SK-N-SH (cell line): ENCODE results near the gene C11orf97. TPM values are rescaled to one million over a fixed set of nuclear protein-coding genes. Genes with fewer than 3 reads are reported as not detected.

Experiments used
- CTCF ChIA-PET: fragments of 300-600, 350-600 bp; formaldehyde crosslinking; extraction: SDS; loops from one replicate; lab custom pipeline; 2021; lab: Yijun Ruan, JAX
- POLR2A ChIA-PET: fragments of 350-600 bp; sonication (Branson Sonifier 250); formaldehyde crosslinking; extraction: SDS; loops from one replicate; lab custom pipeline; 2020; ENCODE audit warnings: antibody characterized with exemption, inconsistent platforms; lab: Yijun Ruan, JAX
- DNase-seq: peaks from one replicate; pipeline ENCODE4 v3.0.0; 2012
- H2AFZ ChIP-seq: fragments of 200-600 bp; sonication (generic); 2 replicates; pipeline ENCODE4 v1.8.1; 2016; ENCODE audit warnings: antibody characterized with exemption, mild to moderate bottlenecking, low read depth
- H3F3A ChIP-seq: fragments of 200-600 bp; sonication (generic); replicated peaks from 2 replicates; pipeline ENCODE3; 2016; ENCODE audit warnings: antibody characterized with exemption, mild to moderate bottlenecking; ENCODE audit not compliant: insufficient read depth
- H3K27ac ChIP-seq, 2 experiments: fragments of 200-500 bp in 1 of 2; fragments of 200-600 bp in 1 of 2; sonication (Bioruptor generic) in 1 of 2; sonication (generic), shearing (Covaris generic) in 1 of 2; 2 replicates each; pipeline versions ENCODE4 v1.5.1 to v1.6.1; 2014 to 2016; ENCODE audit warnings: low read depth in 2 of 2, inconsistent platforms in 1 of 2, low read length in 1 of 2, mild to moderate bottlenecking in 1 of 2, mixed read lengths in 1 of 2
- H3K27me3 ChIP-seq: fragments of 200-600 bp; sonication (generic), shearing (Covaris generic); 2 replicates; pipeline ENCODE4 v1.6.1; 2016; ENCODE audit warnings: mixed run types; ENCODE audit not compliant: insufficient read depth
- H3K36me3 ChIP-seq, 2 experiments: fragments of 200-500 bp in 1 of 2; fragments of 200-600 bp in 1 of 2; sonication (Bioruptor generic) in 1 of 2; sonication (generic) in 1 of 2; replicated peaks in 1 of 2; 2 replicates each; pipeline versions ENCODE3 to v1.5.1; 2014 to 2016; ENCODE audit warnings: low read length in 1 of 2, mild to moderate bottlenecking in 1 of 2; ENCODE audit not compliant: insufficient read depth in 2 of 2, control insufficient read depth in 1 of 2
- H3K4me1 ChIP-seq, 2 experiments: fragments of 200-500 bp in 1 of 2; fragments of 200-600 bp in 1 of 2; sonication (Bioruptor generic) in 1 of 2; sonication (generic), shearing (Covaris generic) in 1 of 2; 2 replicates each; pipeline versions ENCODE4 v1.5.1 to v1.6.1; 2014 to 2016; ENCODE audit warnings: low read depth in 1 of 2, low read length in 1 of 2, mixed run types in 1 of 2; ENCODE audit not compliant: insufficient read depth in 2 of 2, control insufficient read depth in 1 of 2
- H3K4me2 ChIP-seq: fragments of 200-600 bp; sonication (generic), shearing (Covaris generic); 2 replicates; pipeline ENCODE4 v1.6.1; 2017; ENCODE audit warnings: mixed run types
- H3K4me3 ChIP-seq, 2 experiments: fragments of 200-500 bp in 1 of 2; fragments of 200-600 bp in 1 of 2; sonication (Bioruptor generic) in 1 of 2; sonication (generic), shearing (Covaris generic) in 1 of 2; 2 replicates each; pipeline versions ENCODE4 v1.5.1 to v1.8.1; 2014 to 2016; ENCODE audit warnings: low read depth in 2 of 2, inconsistent platforms in 1 of 2, low read length in 1 of 2, mild to moderate bottlenecking in 1 of 2, mixed read lengths in 1 of 2, moderate library complexity in 1 of 2
- H3K79me2 ChIP-seq: fragments of 200-600 bp; sonication (generic); 2 replicates; pipeline ENCODE4 v1.8.1; 2017; ENCODE audit warnings: mild to moderate bottlenecking; ENCODE audit not compliant: insufficient read depth
- H3K9ac ChIP-seq: fragments of 200-600 bp; sonication (generic); 2 replicates; pipeline ENCODE4 v1.6.1; 2017; ENCODE audit warnings: mixed run types
- H3K9me2 ChIP-seq: fragments of 200-600 bp; sonication (generic); 2 replicates; pipeline ENCODE4 v1.6.1; 2017; ENCODE audit warnings: mixed run types
- H3K9me3 ChIP-seq: fragments of 200-600 bp; sonication (generic); 2 replicates; pipeline ENCODE4 v1.6.1; 2017; ENCODE audit warnings: mixed run types, mild to moderate bottlenecking, moderate library complexity
- H4K20me1 ChIP-seq: fragments of 200-600 bp; sonication (generic); 2 replicates; pipeline ENCODE4 v1.6.1; 2017; ENCODE audit warnings: mild to moderate bottlenecking, mixed run types; ENCODE audit not compliant: insufficient read depth
- ELF1 ChIP-seq: IDR thresholded peaks from 2 replicates; pipeline ENCODE4 v1.4.0; 2012
- EP300 ChIP-seq, 2 experiments: IDR thresholded peaks; 2 replicates each; pipeline versions ENCODE4 v1.4.0 to v1.6.1; 2012; ENCODE audit warnings: borderline replicate concordance in 1 of 2, low read depth in 1 of 2, low read length in 1 of 2
- FOXM1 ChIP-seq: IDR thresholded peaks from 2 replicates; pipeline ENCODE4 v1.4.0; 2012; ENCODE audit warnings: low read depth, mild to moderate bottlenecking
- NRF1 ChIP-seq: IDR thresholded peaks from 2 replicates; pipeline ENCODE4 v1.6.1; 2012; ENCODE audit warnings: low read depth, mild to moderate bottlenecking, low read length
- RFX5 ChIP-seq: IDR thresholded peaks from 2 replicates; pipeline ENCODE4 v1.6.1; 2012; ENCODE audit warnings: mild to moderate bottlenecking, improper control_type of control experiment, low read length
- RXRA ChIP-seq: IDR thresholded peaks from 2 replicates; pipeline ENCODE4 v1.4.0; 2012; ENCODE audit warnings: low read depth, mild to moderate bottlenecking, borderline replicate concordance
- SMC3 ChIP-seq: IDR thresholded peaks from 2 replicates; pipeline ENCODE4 v1.6.1; 2012; ENCODE audit warnings: low read depth, low read length, improper control_type of control experiment
- TEAD4 ChIP-seq: IDR thresholded peaks from 2 replicates; pipeline ENCODE4 v1.4.0; 2012; ENCODE audit warnings: mild to moderate bottlenecking, borderline replicate concordance; ENCODE audit not compliant: insufficient read depth
- WGBS: methylation state at CpG from one replicate; pipeline ENCODE4 v1.1.6; 2017; ENCODE audit warnings: low lambda C conversion rate; 5-methylcytosine and 5-hydroxymethylcytosine counted together
- polyA plus RNA-seq, 3 experiments: library from polyadenylated mRNA; depleted of rRNA; stranded (reverse); fragments of >200 nt; gene quantifications; 2 replicates each; pipeline ENCODE4 v1.2.3, GENCODE V29; 2012
- TF ChIP-seq, protein P1 (sequence below): IDR thresholded peaks from 2 replicates; pipeline ENCODE4 v1.6.1; 2012; ENCODE audit warnings: mild to moderate bottlenecking, low read depth, low read length, moderate library complexity
- TF ChIP-seq, protein P2 (sequence below): IDR thresholded peaks from 2 replicates; pipeline ENCODE4 v1.4.0; 2012; ENCODE audit warnings: low read depth, borderline replicate concordance
- TF ChIP-seq, protein P3 (sequence below): IDR thresholded peaks from 2 replicates; pipeline ENCODE4 v1.4.0; 2012; ENCODE audit warnings: low read depth, borderline replicate concordance
- TF ChIP-seq, protein P4 (sequence below): fragments of 150-350 bp; IDR thresholded peaks from 2 replicates; pipeline ENCODE4 v1.6.1; 2017; ENCODE audit warnings: antibody characterized with exemption, low read length, low read depth, borderline replicate concordance

Gene C11orf97
- polyA plus RNA-seq, 1 of the 3 experiments (the other 2 are of a cell fraction) = not detected

DNA sequence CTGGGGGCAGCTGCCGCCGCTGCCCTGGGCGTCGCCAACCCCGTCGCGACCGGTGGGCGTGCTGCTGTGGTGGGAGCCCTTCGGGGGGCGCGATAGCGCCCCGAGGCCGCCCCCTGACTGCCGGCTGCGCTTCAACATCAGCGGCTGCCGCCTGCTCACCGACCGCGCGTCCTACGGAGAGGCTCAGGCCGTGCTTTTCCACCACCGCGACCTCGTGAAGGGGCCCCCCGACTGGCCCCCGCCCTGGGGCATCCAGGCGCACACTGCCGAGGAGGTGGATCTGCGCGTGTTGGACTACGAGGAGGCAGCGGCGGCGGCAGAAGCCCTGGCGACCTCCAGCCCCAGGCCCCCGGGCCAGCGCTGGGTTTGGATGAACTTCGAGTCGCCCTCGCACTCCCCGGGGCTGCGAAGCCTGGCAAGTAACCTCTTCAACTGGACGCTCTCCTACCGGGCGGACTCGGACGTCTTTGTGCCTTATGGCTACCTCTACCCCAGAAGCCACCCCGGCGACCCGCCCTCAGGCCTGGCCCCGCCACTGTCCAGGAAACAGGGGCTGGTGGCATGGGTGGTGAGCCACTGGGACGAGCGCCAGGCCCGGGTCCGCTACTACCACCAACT is 32.5 kb downstream of the C11orf97 start (continued):
- TF ChIP-seq EP300 (IDR thresholded peaks at IDR 0.05; ENCODE audit: borderline replicate concordance in 1 of 2, low read depth in 1 of 2, low read length in 1 of 2) = no peak

DNA sequence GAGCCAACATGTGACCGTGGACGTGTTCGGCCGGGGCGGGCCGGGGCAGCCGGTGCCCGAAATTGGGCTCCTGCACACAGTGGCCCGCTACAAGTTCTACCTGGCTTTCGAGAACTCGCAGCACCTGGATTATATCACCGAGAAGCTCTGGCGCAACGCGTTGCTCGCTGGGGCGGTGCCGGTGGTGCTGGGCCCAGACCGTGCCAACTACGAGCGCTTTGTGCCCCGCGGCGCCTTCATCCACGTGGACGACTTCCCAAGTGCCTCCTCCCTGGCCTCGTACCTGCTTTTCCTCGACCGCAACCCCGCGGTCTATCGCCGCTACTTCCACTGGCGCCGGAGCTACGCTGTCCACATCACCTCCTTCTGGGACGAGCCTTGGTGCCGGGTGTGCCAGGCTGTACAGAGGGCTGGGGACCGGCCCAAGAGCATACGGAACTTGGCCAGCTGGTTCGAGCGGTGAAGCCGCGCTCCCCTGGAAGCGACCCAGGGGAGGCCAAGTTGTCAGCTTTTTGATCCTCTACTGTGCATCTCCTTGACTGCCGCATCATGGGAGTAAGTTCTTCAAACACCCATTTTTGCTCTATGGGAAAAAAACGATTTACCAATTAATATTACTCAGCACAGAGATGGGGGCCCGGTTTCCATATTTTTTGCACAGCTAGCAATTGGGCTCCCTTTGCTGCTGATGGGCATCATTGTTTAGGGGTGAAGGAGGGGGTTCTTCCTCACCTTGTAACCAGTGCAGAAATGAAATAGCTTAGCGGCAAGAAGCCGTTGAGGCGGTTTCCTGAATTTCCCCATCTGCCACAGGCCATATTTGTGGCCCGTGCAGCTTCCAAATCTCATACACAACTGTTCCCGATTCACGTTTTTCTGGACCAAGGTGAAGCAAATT is 33.3 kb downstream of the C11orf97 start:
- Histone ChIP-seq H3K27ac (no peak overlapping the region), H3K27me3 (no peaks in the 10 kb centered on the region), H3F3A (peaks cover 13% of the 10 kb centered on the region), H3K4me3 (peak overlapping the region in 1 of 2 experiments; percentile 73; a peak in 2 of 4 replicates), H3K36me3 (peaks cover 0 to 17% of the 10 kb centered on the region in 2 experiments), H4K20me1 (0 out of 2 replicates have a peak, but pooled peaks cover 9% of the 10 kb centered on the region), H3K4me2 (peak overlapping the region; percentile 86), H3K4me1 (peaks cover 3 to 26% of the 10 kb centered on the region in 2 experiments; a peak in 2 of 4 replicates), H2AFZ (no peak overlapping the region), H3K9ac (no peak overlapping the region), H3K79me2 (peaks cover 37% of the 10 kb centered on the region), H3K9me3 (no peaks in the 10 kb centered on the region), H3K9me2 (no peaks in the 10 kb centered on the region)
- CTCF ChIA-PET = interaction anchor here (0.9 to 1.4 kb wide), 2 partner anchors 10 to 35 kb away, joined by 3 read pairs; no protein-coding TSS in a partner anchor
- POLR2A ChIA-PET = interaction anchor here (0.6 kb wide), 1 partner anchor 31 kb away, joined by 3 read pairs; no protein-coding TSS in a partner anchor
- no peak for TF ChIP-seq RXRA
- no peak for TF ChIP-seq NRF1
- no peak for TF ChIP-seq ELF1
- TF ChIP-seq FOXM1 = no peak
- no peak for TF ChIP-seq SMC3
- no peak for TF ChIP-seq RFX5
- TF ChIP-seq, protein P1, sequence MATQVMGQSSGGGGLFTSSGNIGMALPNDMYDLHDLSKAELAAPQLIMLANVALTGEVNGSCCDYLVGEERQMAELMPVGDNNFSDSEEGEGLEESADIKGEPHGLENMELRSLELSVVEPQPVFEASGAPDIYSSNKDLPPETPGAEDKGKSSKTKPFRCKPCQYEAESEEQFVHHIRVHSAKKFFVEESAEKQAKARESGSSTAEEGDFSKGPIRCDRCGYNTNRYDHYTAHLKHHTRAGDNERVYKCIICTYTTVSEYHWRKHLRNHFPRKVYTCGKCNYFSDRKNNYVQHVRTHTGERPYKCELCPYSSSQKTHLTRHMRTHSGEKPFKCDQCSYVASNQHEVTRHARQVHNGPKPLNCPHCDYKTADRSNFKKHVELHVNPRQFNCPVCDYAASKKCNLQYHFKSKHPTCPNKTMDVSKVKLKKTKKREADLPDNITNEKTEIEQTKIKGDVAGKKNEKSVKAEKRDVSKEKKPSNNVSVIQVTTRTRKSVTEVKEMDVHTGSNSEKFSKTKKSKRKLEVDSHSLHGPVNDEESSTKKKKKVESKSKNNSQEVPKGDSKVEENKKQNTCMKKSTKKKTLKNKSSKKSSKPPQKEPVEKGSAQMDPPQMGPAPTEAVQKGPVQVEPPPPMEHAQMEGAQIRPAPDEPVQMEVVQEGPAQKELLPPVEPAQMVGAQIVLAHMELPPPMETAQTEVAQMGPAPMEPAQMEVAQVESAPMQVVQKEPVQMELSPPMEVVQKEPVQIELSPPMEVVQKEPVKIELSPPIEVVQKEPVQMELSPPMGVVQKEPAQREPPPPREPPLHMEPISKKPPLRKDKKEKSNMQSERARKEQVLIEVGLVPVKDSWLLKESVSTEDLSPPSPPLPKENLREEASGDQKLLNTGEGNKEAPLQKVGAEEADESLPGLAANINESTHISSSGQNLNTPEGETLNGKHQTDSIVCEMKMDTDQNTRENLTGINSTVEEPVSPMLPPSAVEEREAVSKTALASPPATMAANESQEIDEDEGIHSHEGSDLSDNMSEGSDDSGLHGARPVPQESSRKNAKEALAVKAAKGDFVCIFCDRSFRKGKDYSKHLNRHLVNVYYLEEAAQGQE = no peak
- TF ChIP-seq, protein P2, sequence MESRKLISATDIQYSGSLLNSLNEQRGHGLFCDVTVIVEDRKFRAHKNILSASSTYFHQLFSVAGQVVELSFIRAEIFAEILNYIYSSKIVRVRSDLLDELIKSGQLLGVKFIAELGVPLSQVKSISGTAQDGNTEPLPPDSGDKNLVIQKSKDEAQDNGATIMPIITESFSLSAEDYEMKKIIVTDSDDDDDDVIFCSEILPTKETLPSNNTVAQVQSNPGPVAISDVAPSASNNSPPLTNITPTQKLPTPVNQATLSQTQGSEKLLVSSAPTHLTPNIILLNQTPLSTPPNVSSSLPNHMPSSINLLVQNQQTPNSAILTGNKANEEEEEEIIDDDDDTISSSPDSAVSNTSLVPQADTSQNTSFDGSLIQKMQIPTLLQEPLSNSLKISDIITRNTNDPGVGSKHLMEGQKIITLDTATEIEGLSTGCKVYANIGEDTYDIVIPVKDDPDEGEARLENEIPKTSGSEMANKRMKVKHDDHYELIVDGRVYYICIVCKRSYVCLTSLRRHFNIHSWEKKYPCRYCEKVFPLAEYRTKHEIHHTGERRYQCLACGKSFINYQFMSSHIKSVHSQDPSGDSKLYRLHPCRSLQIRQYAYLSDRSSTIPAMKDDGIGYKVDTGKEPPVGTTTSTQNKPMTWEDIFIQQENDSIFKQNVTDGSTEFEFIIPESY = no peak
- TF ChIP-seq, protein P3, sequence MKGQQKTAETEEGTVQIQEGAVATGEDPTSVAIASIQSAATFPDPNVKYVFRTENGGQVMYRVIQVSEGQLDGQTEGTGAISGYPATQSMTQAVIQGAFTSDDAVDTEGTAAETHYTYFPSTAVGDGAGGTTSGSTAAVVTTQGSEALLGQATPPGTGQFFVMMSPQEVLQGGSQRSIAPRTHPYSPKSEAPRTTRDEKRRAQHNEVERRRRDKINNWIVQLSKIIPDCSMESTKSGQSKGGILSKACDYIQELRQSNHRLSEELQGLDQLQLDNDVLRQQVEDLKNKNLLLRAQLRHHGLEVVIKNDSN = no peak
- TF ChIP-seq TEAD4 = no peak
- TF ChIP-seq, protein P4, sequence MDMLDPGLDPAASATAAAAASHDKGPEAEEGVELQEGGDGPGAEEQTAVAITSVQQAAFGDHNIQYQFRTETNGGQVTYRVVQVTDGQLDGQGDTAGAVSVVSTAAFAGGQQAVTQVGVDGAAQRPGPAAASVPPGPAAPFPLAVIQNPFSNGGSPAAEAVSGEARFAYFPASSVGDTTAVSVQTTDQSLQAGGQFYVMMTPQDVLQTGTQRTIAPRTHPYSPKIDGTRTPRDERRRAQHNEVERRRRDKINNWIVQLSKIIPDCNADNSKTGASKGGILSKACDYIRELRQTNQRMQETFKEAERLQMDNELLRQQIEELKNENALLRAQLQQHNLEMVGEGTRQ = no peak
- TF ChIP-seq, all 33 proteins: peak for 0
- no peak for DNase-seq
- 98% methylated on average over 42 of the region's 54 CpGs for WGBS
